ENCODE data around the gene PER2. TPM values are rescaled to one million over a fixed set of nuclear protein-coding genes. Genes with fewer than 3 reads are reported as not detected.

The PER2 gene
- total and polyA plus RNA-seq, 9 of the 15 experiments (the other 6 are each of a cell fraction or from before 2014, with no cell fraction given): 1.1 to 10.3 (median 2.9) TPM

DNA sequence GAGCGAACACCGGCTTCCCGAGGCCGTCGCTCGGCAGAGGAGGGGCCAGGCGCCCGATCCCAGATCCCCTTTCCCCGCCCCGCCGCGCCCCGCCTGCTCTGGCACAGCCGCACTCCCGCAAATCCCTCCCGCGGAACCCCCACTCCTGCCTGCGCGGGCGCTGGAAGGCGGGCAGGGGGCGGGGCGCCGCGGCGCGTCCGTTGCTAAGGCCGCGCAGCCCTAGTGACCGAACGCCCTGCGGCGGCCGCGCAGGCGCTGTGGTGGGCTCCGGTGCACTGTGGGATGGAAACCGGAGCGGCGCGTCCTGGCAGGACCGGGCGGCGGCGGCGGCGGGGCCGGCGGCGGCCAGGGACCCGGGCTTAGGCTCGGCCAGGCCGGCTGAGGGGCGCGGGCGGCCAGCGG, 31.8 kb upstream of the PER2 start, which contains the start of gene TRAF3IP1 (continued):
- TF ChIP-seq, protein P1, sequence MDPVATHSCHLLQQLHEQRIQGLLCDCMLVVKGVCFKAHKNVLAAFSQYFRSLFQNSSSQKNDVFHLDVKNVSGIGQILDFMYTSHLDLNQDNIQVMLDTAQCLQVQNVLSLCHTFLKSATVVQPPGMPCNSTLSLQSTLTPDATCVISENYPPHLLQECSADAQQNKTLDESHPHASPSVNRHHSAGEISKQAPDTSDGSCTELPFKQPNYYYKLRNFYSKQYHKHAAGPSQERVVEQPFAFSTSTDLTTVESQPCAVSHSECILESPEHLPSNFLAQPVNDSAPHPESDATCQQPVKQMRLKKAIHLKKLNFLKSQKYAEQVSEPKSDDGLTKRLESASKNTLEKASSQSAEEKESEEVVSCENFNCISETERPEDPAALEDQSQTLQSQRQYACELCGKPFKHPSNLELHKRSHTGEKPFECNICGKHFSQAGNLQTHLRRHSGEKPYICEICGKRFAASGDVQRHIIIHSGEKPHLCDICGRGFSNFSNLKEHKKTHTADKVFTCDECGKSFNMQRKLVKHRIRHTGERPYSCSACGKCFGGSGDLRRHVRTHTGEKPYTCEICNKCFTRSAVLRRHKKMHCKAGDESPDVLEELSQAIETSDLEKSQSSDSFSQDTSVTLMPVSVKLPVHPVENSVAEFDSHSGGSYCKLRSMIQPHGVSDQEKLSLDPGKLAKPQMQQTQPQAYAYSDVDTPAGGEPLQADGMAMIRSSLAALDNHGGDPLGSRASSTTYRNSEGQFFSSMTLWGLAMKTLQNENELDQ (CRISPR knock-in tag; IDR thresholded peaks at IDR 0.05; ENCODE audit: borderline replicate concordance): no peak
- TF ChIP-seq SIN3B (IDR thresholded peaks at IDR 0.05; ENCODE audit: low read depth) (peak; percentile 48), CREM (IDR thresholded peaks at IDR 0.05; ENCODE audit: low read depth) (0 out of 2 replicates have a peak, but pooled peaks have one; percentile 15), HMGN3 (IDR thresholded peaks at IDR 0.05; ENCODE audit: borderline replicate concordance, extremely low read depth, insufficient read length, low read depth, low read length) (peak; percentile 84), ZNF133 (CRISPR knock-in tag; IDR thresholded peaks at IDR 0.05) (no peak), SIN3A (IDR thresholded peaks at IDR 0.05; ENCODE audit: borderline replicate concordance in 2 of 2, control insufficient read depth in 1 of 2, low read depth in 2 of 2, low read length in 2 of 2) (peak; percentile 65 to 90; a peak in 3 of 4 replicates), CCNT2 (IDR thresholded peaks at IDR 0.05; ENCODE audit: borderline replicate concordance, extremely low read depth, insufficient read length, low read depth, low read length) (peak; percentile 77), HDAC1 (IDR thresholded peaks at IDR 0.05) (peak in 1 of 2 experiments; percentile 44; a peak in 1 of 4 replicates), NFE2L1 (tag; IDR thresholded peaks at IDR 0.05; ENCODE audit: borderline replicate concordance, low read depth) (no peak), PML (IDR thresholded peaks at IDR 0.05; ENCODE audit: low read length) (no peak), MXI1 (IDR thresholded peaks at IDR 0.05; ENCODE audit: low read depth, low read length) (peak; percentile 89), ZBED1 (IDR thresholded peaks at IDR 0.05) (no peak)
- TF ChIP-seq, protein P2, sequence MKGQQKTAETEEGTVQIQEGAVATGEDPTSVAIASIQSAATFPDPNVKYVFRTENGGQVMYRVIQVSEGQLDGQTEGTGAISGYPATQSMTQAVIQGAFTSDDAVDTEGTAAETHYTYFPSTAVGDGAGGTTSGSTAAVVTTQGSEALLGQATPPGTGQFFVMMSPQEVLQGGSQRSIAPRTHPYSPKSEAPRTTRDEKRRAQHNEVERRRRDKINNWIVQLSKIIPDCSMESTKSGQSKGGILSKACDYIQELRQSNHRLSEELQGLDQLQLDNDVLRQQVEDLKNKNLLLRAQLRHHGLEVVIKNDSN (CRISPR knock-in tag; IDR thresholded peaks at IDR 0.05): no peak
- TF ChIP-seq, protein P3, sequence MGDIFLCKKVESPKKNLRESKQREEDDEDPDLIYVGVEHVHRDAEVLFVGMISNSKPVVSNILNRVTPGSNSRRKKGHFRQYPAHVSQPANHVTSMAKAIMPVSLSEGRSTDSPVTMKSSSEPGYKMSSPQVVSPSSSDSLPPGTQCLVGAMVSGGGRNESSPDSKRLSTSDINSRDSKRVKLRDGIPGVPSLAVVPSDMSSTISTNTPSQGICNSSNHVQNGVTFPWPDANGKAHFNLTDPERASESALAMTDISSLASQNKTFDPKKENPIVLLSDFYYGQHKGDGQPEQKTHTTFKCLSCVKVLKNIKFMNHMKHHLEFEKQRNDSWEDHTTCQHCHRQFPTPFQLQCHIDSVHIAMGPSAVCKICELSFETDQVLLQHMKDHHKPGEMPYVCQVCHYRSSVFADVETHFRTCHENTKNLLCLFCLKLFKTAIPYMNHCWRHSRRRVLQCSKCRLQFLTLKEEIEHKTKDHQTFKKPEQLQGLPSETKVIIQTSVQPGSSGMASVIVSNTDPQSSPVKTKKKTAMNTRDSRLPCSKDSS (IDR thresholded peaks at IDR 0.05; ENCODE audit: low read depth, partially characterized antibody): no peak
- TF ChIP-seq, protein P4, sequence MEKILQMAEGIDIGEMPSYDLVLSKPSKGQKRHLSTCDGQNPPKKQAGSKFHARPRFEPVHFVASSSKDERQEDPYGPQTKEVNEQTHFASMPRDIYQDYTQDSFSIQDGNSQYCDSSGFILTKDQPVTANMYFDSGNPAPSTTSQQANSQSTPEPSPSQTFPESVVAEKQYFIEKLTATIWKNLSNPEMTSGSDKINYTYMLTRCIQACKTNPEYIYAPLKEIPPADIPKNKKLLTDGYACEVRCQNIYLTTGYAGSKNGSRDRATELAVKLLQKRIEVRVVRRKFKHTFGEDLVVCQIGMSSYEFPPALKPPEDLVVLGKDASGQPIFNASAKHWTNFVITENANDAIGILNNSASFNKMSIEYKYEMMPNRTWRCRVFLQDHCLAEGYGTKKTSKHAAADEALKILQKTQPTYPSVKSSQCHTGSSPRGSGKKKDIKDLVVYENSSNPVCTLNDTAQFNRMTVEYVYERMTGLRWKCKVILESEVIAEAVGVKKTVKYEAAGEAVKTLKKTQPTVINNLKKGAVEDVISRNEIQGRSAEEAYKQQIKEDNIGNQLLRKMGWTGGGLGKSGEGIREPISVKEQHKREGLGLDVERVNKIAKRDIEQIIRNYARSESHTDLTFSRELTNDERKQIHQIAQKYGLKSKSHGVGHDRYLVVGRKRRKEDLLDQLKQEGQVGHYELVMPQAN (IDR thresholded peaks at IDR 0.05; ENCODE audit: borderline replicate concordance): no peak; the same call in 1 of the 2 replicates
- TF ChIP-seq, protein P5, sequence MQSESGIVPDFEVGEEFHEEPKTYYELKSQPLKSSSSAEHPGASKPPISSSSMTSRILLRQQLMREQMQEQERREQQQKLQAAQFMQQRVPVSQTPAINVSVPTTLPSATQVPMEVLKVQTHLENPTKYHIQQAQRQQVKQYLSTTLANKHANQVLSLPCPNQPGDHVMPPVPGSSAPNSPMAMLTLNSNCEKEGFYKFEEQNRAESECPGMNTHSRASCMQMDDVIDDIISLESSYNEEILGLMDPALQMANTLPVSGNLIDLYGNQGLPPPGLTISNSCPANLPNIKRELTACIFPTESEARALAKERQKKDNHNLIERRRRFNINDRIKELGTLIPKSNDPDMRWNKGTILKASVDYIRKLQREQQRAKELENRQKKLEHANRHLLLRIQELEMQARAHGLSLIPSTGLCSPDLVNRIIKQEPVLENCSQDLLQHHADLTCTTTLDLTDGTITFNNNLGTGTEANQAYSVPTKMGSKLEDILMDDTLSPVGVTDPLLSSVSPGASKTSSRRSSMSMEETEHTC (IDR thresholded peaks at IDR 0.05): no peak
- TF ChIP-seq, protein P6, sequence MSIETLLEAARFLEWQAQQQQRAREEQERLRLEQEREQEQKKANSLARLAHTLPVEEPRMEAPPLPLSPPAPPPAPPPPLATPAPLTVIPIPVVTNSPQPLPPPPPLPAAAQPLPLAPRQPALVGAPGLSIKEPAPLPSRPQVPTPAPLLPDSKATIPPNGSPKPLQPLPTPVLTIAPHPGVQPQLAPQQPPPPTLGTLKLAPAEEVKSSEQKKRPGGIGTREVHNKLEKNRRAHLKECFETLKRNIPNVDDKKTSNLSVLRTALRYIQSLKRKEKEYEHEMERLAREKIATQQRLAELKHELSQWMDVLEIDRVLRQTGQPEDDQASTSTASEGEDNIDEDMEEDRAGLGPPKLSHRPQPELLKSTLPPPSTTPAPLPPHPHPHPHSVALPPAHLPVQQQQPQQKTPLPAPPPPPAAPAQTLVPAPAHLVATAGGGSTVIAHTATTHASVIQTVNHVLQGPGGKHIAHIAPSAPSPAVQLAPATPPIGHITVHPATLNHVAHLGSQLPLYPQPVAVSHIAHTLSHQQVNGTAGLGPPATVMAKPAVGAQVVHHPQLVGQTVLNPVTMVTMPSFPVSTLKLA (conservative IDR thresholded peaks at IDR 0.05): peak in 1 of 2 experiments; percentile 61; a peak in 2 of 4 replicates

Measured in K562 (cell line).